GM13977 (cell line): Measurements from ENCODE around the gene ALB.

Experiments
- DNase-seq: peaks from one replicate; pipeline ENCODE4 v3.0.0; 2012; ENCODE audit warnings: low spot score
- CTCF ChIP-seq: IDR thresholded peaks from 2 replicates; pipeline ENCODE4 v1.5.1; 2012; ENCODE audit warnings: mild to moderate bottlenecking, control low read depth; ENCODE audit not compliant: insufficient read depth; ENCODE audit errors: extremely low read depth, missing control alignments
- in situ Hi-C: fragments of 300-500 bp; cut with MboI; formaldehyde crosslinking; loops from one replicate; pipeline ENCODE4 v1.12.0; 2022; ENCODE audit warnings: low sequenced_read_pairs, low pct_unique_long_range_greater_than_20kb, mixed read lengths, inconsistent platforms; ENCODE audit not compliant: unreplicated experiment

Gene ALB

GRCh38 chr4:73433140-73433539, 29.1 kb downstream of the ALB start:
- in situ Hi-C loops: no loop called here
- DNase-seq: no peak
- TF ChIP-seq CTCF: no peak

- in situ Hi-C loops: no loop called here
- TF ChIP-seq CTCF: peak; percentile 40
- peak; percentile 6 for DNase-seq
Measured at GRCh38 chr4:73434311-73434710, 30.2 kb downstream of the ALB start.

- TF ChIP-seq CTCF: no peak
- in situ Hi-C loops: no loop called here
- DNase-seq: no peak
Measured at GRCh38 chr4:73435984-73436383, 31.9 kb downstream of the ALB start, which contains the start of gene AFP. AFP (plus strand) TSS chr4:73436221; CDS start chr4:73436263, 42 bp downstream.

GRCh38 chr4:73436674-73437557, 32.8 kb downstream of the ALB start:
- no peak for TF ChIP-seq CTCF
- no peak for DNase-seq
- in situ Hi-C loops: no loop called here

GRCh38 chr4:73437558-73437956, 33.5 kb downstream of the ALB start:
- DNase-seq: no peak
- in situ Hi-C loops: no loop called here
- TF ChIP-seq CTCF: no peak

GRCh38 chr4:73438048-73438447, 34.0 kb downstream of the ALB start:
- no peak for TF ChIP-seq CTCF
- in situ Hi-C loops: no loop called here
- DNase-seq: no peak
